ENCODE data around the gene PREP.

DNA sequence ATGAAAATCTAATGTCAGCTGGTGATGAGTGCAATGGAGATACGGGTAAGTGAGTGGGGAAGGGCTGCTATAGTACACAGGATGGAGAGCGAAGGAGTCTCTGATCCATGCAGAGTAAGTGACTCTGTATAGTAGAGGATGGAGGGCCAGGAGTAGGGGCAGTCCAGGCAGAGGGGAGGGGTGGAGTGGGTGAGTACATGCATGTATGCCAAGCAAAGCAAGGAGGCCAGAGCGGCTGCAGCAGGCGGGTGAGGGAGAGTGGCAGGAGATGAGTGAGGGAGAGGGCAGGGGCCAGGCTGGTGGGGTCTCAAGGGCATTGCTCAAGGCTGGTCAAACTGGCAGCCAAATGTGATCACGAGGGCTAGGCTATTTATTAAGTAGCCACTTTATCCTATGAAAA is 94.0 kb downstream of the PREP start:
- TF ChIP-seq, protein P1, sequence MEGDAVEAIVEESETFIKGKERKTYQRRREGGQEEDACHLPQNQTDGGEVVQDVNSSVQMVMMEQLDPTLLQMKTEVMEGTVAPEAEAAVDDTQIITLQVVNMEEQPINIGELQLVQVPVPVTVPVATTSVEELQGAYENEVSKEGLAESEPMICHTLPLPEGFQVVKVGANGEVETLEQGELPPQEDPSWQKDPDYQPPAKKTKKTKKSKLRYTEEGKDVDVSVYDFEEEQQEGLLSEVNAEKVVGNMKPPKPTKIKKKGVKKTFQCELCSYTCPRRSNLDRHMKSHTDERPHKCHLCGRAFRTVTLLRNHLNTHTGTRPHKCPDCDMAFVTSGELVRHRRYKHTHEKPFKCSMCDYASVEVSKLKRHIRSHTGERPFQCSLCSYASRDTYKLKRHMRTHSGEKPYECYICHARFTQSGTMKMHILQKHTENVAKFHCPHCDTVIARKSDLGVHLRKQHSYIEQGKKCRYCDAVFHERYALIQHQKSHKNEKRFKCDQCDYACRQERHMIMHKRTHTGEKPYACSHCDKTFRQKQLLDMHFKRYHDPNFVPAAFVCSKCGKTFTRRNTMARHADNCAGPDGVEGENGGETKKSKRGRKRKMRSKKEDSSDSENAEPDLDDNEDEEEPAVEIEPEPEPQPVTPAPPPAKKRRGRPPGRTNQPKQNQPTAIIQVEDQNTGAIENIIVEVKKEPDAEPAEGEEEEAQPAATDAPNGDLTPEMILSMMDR (IDR thresholded peaks at IDR 0.05; ENCODE audit: low read depth, low read length, poor library complexity, severe bottlenecking), result no peak
- no peak for TF ChIP-seq EZH2phosphoT487 (IDR thresholded peaks at IDR 0.05; ENCODE audit: borderline replicate concordance, low read length)

All from DOHH2 (cell line).